HG02885 (cell line): Measurements from ENCODE around the gene NUTM2G.
"Not testable (repeated sequence)": the region's sequence is repeated elsewhere in the genome, so short reads cannot be mapped to it uniquely, and the experiment has no call there.

Experiments used
- ATAC-seq: cut with Tn5 transposase; IDR thresholded peaks from one replicate; pipeline ENCODE4 v1.9.1; 2021; ENCODE audit warnings: mild to moderate bottlenecking; ENCODE audit not compliant: unreplicated experiment, poor library complexity

Gene NUTM2G, protein sequence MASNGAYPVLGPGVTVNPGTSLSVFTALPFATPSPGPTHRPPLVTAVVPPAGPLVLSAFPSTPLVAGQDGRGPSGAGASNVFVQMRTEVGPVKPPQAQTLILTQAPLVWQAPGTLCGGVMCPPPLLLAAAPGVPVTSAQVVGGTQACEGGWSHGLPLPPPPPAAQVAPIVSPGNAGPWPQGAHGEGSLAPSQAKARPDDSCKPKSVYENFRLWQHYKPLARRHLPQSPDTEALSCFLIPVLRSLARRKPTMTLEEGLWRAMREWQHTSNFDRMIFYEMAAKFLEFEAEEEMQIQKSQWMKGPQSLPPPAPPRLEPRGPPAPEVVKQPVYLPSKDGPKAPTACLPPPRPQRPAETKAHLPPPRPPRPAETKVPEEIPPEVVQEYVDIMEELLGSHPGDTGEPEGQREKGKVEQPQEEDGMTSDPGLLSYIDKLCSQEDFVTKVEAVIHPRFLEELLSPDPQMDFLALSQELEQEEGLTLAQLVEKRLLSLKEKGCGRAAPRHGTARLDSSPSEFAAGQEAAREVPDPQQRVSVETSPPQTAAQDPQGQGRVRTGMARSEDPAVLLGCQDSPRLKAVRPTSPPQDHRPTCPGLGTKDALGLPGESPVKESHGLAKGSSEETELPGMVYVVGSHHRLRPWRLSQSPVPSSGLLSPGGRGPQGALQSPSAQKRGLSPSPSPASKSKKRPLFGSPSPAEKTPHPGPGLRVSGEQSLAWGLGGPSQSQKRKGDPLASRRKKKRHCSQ

DNA sequence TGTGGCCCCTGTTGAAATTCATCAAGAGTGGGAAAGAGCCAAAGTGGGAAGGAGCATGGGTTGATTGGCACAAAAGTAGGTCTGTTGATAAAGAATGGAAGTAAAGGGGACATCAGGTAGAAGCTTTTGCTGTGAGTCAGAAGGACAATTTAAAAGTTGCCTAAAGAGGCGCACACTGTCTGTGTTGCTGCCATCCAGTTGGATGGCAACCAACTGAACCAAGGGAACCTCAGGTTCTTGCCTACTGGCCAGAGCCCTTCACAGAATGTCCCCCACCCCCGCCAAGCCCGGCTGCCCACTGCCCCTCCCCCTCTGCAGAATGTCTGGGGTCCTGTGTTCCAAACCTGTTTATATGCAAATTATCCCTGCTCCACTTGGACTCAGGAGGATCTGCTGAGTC lies at the start of gene NUTM2G:
NUTM2G (plus strand) TSS at position 301 of the 400 bp plus-strand sequence. CDS start 182 bp downstream, outside the sequence.
- ATAC-seq = not testable (repeated sequence)

DNA sequence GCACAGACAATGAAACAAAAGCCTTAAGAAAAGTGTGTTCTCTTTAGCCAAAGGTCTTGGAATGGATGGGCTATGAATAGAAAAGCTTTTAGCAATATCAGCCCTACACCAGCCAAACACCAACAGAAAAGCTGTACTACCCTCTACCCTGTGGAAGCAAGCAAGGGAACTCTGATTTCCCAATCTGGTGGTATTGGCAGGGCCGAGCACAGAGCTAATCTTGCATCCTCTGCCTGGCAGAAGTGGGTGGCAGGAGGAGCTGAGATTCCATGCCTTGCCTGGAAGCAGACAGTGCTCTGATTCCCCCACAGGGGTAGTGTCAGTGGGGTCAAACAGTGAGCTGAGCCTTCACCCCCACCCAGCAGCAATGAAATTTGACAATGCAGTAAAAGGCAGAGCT lies 44.7 kb upstream of the NUTM2G start:
- ATAC-seq = no peak

DNA sequence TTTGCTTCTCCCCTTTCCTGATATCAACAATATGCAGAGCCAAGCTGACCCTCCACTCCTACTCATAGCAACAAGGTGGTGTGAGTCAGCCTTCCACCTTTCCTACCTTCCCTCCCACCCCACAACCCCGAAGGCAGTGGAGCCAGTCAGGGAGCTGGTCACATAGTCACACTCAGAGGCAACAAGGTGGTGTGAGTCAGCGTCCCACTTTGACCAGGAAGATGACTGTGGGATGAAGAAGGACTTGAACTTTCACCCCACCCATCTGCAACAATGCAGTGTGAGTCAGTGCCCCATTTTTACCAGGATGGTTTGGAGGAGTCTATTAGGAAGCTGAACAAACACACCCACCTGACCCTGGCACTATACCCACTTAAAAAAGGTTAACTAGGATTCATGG lies 44.2 kb upstream of the NUTM2G start:
- ATAC-seq = no peak

DNA sequence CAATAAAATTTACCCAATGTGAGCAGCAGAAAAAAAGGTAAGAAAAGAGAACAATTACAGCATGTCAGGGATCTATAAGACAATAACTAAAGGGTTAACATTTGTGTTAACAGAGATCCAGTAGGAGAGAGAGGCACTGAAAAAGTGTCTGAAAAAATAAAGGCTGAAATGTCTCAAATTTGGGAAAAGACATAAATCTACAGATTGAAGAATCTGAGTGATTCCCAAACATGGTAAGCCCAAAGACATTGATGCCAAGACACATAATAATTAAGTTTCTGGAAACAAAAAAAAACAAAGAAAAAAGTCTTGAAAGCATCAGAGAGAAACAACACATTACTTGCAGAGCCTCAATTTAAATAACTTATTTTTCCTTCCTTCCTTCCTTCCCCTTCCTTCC lies 43.2 kb upstream of the NUTM2G start:
- no peak for ATAC-seq

DNA sequence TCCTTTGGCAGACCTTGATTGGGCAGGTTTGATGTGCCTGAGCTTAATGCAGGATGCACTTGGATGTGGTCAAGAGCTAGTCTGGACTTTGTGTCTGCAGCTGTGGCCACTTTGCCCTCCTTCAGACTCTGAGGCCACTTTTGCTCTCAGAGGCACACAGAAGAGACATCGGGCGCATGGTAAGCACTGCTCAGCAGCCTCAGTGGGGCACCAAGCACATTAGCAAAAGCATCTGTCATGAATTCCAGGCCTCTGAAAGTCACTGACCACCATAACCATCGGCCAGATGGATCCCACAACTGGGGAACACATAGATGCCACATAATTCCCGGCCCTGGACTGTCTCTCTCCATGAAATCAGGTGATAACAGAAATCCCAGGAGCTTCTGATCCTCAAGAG lies 40.1 kb upstream of the NUTM2G start:
- ATAC-seq = no peak

DNA sequence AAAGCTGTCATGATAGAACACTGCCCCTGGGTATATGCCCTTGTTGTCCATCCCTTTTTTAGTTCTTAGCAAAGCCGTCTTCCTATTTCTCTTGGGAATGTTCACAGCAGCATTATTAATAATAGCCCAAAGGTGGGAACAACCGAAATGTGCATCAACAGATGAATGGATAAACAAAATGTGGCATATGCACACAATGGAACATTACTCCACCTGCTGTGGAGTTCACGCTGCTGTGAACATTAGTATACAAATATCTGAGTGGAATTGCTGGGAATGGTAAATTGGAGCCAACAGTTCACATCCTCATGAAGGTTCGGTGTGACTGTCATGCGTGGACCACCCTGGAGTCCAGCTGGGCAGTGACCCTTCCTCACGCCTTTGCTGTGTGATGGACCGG lies 36.5 kb upstream of the NUTM2G start:
- ATAC-seq = no peak

DNA sequence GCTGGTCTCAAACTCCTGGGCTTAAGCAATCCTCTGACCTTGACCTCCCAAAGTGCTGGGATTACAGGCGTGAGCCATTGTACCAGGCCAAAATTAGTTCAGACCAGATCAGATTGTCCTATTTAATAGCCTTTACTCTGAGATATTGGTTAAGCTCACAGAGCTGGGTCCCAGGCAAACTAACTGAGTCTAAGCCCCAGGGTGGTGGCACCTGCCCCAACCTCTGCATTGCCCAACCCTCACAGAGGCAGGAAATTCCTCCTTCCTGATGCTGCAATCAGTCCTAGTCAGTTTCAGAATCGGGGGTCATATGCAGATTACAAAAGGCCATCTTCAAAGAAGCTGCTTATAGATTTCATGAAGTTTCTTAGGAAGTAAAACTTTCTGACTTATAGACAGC lies 28.6 kb upstream of the NUTM2G start:
- ATAC-seq = not testable (repeated sequence)

DNA sequence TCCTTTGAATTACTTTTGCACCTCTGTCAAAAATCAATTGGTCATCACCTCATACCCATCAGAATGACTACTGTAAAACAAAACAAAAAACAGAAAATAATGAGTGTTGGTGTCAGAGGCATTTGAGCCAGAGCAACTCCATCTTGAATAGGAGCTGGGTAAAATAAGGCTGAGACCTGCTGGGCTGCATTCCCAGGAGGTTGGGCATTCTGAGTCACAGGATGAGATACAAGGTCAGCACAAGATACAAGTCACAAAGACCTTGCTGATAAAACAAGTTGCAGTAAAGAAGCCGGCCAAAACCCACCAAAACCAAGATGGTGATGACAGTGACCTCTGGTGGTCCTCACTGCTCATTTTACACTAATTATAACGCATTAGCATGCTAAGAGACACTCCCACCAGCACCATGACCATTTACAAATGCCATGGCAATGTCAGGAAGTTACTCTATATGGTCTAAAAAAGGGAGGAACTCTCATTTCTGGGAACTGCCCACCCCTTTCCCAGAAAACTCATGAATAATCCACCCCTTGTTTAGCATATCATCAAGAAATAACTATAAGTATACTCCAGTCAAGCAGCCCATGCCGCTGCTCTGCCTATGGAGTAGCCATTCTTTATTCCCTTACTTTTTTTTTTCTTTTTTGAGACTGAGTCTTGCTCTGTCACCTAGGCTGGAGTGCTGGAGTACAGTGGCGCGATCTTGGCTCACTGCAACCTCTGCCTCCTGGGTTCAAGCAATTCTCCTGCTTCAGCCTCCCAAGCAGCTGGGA lies 23.5 kb upstream of the NUTM2G start:
- not testable (repeated sequence) for ATAC-seq

DNA sequence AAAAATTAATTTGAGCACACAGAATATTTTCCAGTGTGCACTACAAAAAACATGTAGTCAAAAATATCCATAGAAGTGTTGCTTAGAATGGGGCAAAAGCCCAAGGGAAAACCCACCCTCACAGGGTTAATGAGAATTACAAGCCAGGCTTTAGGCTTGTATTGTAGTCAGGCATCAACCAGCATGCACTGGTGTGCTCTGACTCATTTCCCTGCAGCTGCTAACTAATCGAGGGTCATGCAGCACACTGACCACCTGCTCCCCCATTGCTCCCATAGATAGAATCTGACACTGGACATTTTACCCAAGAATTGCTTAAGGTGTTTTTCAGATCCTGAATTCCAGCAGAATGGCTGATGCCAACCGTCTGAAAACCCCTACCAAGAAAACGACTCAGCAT lies 20.2 kb upstream of the NUTM2G start:
- ATAC-seq = not testable (repeated sequence)

DNA sequence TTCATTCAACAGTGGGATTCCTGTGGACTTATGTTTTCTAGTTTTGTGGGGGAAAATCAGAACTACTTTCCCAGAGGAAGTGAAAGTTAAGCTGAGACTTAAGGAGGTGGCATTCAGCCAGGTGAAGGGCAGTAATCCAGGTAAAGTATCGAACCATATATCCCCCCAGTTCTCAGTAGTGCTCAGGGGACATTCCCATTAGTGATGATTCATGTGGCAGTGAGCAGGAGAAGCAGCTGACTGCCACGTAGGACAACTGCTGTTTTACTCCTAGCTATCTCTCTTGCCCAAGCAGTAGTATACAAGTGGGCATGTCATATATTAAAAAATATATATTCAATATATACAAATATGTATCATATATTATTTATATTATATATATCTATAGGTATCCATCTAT lies 13.1 kb upstream of the NUTM2G start:
- ATAC-seq = not testable (repeated sequence)

DNA sequence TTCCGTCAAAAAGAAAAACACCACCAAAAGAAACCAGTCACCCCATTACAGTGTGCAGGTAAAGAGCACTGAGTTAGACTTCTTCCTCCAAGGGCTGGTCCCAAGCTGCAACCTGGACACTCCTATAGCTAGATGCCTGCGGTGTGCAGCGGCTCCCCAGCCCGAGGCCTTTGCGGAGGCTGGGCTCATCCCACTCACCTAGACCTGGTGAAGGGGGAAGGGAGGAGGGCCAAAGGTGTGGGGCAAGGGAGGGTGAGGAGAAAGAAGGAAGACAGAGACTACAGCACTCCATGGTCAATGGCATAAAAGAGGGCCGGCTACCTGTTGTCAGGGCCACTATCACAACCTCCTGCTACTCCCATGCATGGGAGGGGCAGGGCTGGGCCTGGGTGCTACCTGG lies 12.1 kb upstream of the NUTM2G start:
- not testable (repeated sequence) for ATAC-seq

DNA sequence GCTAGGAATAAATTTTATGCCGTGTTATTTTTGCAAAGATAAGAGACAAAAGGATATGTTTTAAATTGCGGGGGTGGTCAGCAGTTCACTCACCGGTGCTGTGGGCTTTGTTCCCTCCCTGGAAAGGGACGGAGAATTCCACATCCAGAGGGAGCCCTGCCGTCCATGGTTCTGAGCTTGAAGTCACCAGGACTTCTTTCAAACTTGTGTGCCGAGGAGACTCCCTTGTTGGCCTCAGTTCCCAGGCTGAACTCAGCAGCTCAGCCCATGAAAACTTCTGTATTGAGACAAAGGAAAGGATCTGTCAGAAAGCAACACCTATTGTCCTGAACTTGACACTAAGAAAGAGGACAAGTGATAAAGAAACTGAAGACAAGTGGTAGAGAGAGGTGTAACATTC lies 10.1 kb upstream of the NUTM2G start:
- not testable (repeated sequence) for ATAC-seq

DNA sequence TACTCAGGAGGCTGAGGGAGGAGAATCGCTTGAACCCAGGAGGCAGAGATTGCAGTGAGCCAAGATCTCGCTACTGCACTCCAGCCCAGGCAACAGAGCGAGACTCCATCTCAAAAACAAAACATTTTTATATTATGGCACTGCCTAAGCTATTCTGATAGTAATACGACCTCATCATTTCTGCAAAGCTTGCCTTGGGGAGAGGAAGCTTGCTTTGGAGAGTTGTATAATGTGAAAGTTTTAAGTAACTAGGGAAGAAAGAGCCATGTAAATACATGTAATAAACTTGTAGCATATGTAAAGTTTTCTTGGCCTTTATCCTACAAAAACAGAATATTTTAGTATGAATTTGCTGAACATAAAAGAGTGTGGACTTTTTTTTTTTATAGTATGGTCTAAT lies 7.8 kb upstream of the NUTM2G start:
- ATAC-seq = not testable (repeated sequence)

DNA sequence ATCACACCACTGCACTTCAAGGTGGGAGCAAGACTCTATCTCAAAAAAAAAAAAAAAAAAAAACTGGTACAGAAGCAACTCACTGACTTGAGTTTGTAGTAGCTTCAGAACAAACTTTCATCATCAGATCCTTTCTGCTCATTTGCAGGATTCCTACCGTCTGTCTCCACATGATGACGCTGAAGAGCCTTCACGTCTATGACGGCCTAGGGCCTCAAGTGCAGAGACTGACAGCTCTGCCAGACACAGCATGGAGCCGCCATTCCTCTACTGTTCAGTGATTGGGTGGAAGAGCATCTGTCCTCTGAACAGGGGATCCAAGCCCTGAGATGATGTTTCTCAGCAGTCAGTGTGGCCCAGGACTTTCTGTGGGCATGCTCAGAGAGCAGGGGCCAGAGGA lies 3.1 kb upstream of the NUTM2G start:
- not testable (repeated sequence) for ATAC-seq

DNA sequence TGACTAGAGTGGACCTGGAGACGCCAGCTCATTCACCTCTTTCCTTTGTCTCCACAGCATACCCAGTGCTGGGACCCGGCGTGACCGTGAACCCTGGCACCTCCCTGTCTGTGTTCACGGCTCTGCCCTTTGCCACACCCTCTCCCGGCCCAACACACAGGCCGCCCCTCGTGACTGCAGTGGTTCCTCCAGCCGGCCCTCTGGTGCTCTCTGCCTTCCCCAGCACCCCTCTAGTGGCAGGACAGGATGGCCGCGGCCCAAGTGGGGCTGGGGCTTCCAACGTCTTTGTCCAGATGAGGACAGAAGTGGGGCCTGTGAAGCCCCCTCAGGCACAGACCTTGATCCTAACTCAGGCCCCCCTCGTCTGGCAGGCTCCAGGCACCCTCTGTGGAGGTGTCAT lies 3.0 kb downstream of the NUTM2G start:
- ATAC-seq = not testable (repeated sequence)

DNA sequence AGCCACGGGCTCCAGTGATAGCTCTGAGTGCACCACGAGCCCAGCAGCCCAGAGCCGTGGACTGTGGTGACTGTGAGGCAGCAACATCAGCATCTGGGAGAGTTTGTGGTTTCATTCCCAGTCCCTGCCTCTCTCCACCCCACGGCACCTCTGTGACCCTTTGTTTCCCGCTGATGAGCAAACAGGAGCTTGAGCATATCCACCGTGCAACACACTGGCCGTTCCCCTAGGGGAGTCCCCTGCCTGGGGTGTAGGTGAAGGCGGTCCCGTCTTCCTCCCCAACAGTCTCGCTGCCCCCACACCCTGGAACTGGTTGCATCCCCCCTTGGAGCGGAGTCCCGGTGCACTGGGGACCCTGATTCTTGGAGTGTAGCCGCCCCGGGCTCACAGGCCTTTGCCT lies 5.5 kb downstream of the NUTM2G start:
- ATAC-seq = not testable (repeated sequence)

DNA sequence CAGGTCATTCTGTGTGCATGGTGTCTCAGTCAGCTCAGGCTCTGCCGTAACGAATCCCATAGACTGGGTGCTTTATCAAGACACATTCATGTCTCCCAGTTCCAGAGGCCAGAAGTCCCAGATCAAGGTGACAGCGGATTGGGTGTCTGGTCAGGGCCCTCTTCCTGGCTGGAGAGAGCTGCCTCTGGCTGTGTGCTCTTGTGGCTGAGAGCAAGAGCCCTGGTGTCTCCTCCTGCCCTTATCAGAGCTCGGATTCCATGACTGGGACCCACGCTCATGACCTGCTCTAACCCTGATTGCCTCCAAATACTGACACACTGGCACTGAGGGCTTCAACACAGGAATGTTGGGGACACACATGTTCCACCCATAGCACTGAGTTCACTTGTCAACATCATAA lies 6.1 kb downstream of the NUTM2G start:
- ATAC-seq = not testable (repeated sequence)

DNA sequence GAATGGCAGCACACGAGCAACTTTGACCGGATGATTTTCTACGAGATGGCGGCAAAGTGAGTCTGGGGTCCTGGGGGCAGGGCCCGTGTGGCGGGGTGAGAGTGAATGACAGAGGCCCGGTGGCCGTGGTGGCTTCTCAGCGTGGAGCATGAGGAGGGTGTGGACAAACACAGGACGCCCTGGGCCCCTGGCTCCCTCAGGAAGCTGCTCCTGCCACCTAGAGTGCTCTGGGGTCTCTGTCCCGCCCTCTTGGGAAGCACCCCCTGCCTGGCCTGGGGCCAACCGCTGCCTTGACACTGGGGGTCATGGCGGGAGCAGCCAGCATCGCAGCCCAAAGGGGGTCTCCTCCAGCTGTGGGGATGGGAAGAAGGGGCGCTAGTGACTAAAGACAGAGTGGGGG lies 6.8 kb downstream of the NUTM2G start:
- not testable (repeated sequence) for ATAC-seq

DNA sequence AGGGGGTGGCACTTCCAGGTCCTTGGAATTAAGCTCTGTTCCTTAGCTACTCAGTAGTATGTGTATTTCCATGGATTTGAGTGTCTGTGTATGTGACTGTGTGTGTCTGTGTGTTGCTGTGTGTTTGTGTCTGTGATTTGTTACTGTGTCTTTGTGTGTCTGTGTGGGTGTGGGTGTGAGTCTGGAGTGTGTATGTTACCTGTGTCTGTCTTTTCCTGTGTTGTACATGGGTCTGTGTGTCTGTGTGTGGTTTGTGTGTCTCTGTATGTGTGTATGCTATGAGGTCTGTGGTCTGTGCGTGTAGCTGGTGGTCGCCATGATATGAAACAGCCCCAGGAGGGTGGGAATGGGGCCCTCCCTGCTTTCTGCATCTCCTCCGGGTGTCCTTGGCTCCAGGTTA lies 8.8 kb downstream of the NUTM2G start:
- not testable (repeated sequence) for ATAC-seq

DNA sequence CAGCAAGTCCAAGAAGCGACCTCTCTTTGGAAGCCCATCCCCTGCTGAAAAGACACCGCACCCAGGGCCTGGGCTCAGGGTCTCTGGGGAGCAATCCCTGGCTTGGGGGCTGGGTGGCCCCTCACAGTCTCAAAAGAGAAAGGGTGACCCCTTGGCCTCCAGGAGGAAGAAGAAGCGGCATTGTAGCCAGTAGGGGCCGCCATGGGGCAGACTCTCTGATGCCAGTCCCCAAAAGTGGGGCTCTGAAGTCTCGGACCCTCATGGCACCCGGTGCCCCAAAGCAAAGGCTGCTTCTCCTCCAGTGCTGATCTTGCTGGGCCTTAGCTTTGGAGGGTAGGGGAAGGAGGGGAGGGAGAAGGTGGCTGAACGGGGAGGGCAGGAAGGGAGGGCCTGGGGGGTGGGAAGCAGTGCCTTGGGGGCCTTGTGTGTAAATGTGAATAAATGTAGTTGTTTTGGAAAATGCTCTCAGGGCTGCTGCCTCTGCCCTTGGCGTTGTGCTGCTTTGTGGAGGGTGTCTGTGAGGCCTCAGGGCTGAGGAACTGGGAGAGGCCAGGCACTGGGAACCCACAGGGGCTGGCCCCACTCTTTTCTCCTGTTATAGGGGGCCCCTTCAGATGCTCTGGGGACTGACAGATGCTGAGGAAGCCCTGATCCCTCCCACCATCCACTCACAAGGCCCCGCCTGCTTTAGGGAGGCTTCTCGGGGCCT lies 10.5 kb downstream of the NUTM2G start:
- not testable (repeated sequence) for ATAC-seq
